Activated T-helper 17 cell treated with anti-CD3 and anti-CD28 coated beads, Interleukin-2, amount 50 U/mL, for 72 hours (primary cell): ENCODE data around the gene ECE2. TPM values are rescaled to one million over a fixed set of nuclear protein-coding genes. Genes with fewer than 3 reads are reported as not detected.

ENCODE experiments used
- ATAC-seq: fragments of 150-1000 bp; cut with Tn5 transposase; replicated peaks from 2 replicates; pipeline ENCODE4 v1.10.0; 2021; ENCODE audit warnings: mild to moderate bottlenecking, moderate library complexity
- H3K27ac Mint-ChIP-seq: one replicate; pipeline ENCODE4 v1.8.0; 2022; ENCODE audit warnings: mixed read lengths
- H3K27me3 Mint-ChIP-seq: one replicate; pipeline ENCODE4 v1.8.0; 2022; ENCODE audit warnings: mixed read lengths
- H3K36me3 Mint-ChIP-seq: one replicate; pipeline ENCODE4 v1.8.0; 2022; ENCODE audit warnings: low read depth, mild to moderate bottlenecking, mixed read lengths
- H3K4me1 Mint-ChIP-seq: one replicate; pipeline ENCODE4 v1.8.0; 2022; ENCODE audit warnings: mixed read lengths
- H3K4me3 Mint-ChIP-seq: one replicate; pipeline ENCODE4 v1.8.0; 2022; ENCODE audit warnings: mild to moderate bottlenecking, mixed read lengths
- H3K9me3 Mint-ChIP-seq: one replicate; pipeline ENCODE4 v1.8.0; 2022; ENCODE audit warnings: mixed read lengths
- total RNA-seq, 2 donors: library from RNA; stranded (reverse); gene quantifications; one replicate each; pipeline ENCODE4 v1.2.3, GENCODE V29; 2022

The ECE2 gene
- total RNA-seq, 2 donors from 2014 or later: not detected

DNA sequence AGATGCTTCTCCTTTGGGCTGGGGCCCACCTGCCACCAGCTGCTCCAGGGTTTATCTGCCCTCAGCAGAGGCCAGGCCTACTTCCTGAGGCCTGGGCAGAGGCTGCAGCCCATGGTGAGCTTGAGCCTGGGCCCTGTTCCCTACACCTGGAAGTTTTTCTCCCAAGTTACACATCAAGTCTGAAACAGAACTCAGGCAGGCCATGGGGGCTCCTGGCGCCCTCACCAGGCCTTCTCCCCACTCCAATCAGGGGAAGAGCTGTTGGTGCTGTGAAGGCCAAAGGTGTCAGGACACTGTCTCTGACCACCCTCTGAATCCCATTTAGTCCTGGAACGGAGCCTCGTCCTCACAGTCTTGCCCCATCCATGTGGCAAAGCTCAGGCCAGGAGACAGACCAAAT, 39.2 kb upstream of the ECE2 start:
- no peaks in the 10 kb centered on the region for H3K9me3 Mint-ChIP-seq

DNA sequence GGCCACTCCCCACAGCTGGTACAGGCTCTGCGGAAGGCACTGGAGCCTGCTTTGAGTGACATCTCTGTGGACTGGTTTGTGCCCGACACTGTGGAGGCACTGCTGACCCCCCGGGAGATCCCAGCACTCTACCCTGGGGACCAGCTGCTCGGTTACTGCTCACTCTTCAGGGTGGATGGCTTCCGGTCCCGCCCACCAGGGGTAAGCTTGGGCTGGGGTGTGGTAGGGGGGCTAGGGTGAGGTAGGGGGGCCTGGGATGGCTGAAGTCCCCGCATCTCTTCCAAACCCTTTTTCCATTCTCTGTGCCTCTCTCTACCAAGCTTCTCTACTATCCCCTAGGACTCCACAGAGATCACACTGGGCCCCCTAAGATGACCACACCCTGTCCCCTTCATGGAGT, 38.6 kb upstream of the ECE2 start:
- peaks cover 6% of the 10 kb centered on the region for H3K4me1 Mint-ChIP-seq
- peaks cover 9% of the 10 kb centered on the region for H3K27me3 Mint-ChIP-seq
- H3K36me3 Mint-ChIP-seq: peaks cover 3% of the 10 kb centered on the region
- ATAC-seq: no peak
- H3K9me3 Mint-ChIP-seq: no peaks in the 10 kb centered on the region
- no peak overlapping the region for H3K4me3 Mint-ChIP-seq
- H3K27ac Mint-ChIP-seq: peak overlapping the region; percentile 20

More for the DNA sequence above, 39.2 kb upstream of the ECE2 start:
- Mint-ChIP-seq H3K27me3 (peaks cover 14% of the 10 kb centered on the region), H3K27ac (no peak overlapping the region), H3K36me3 (no peaks in the 10 kb centered on the region), H3K4me1 (peaks cover 6% of the 10 kb centered on the region), H3K4me3 (no peak overlapping the region)
- no peak for ATAC-seq

DNA sequence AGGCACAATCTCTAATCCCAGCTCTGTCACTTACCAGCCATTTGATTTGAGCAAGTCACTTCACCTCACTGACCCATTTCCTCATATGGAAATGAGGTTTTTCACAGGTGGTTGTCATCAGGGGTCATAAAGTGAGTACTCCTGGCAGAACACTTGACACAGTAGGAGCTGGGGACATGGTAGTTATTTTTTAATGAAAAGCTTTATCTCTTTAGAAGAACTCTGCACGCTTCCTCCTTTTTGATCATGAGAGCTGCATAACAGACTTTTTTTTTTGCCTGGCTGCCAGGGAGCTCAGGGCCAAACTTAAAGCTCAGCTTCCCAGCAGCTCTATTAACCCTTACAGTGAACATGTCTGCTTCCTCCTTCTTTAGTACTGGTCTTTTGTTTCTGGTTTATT, 38.0 kb upstream of the ECE2 start:
- Mint-ChIP-seq H3K27me3 (peaks cover 3% of the 10 kb centered on the region), H3K4me1 (peaks cover 6% of the 10 kb centered on the region), H3K36me3 (peaks cover 9% of the 10 kb centered on the region), H3K4me3 (no peak overlapping the region), H3K9me3 (no peaks in the 10 kb centered on the region), H3K27ac (peak overlapping the region; percentile 20)
- ATAC-seq: no peak

DNA sequence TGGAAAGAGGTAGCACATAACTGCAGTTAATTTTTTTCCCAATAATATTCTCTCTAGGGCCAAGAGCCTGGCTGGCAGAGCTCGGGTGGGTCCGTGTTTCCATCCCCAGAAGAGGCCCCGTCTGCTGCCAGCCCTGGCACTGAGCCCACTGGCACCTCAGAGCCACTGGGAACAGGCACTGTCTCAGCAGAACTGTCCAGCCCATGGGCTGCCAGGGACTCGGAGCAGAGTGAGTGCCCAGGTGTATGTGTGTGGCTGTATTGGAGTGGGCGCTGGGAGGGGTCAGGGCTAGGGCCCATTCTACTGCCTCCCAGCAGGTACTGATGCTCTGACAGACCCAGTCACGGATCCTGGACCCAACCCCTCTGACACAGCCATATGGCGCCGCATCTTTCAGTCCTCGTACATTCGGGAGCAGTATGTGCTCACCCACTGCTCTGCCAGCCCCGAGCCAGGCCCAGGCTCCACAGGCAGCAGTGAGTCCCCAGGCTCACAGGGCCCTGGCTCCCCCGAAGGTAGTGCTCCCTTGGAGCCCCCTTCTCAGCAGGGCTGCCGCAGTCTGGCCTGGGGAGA, 37.5 kb upstream of the ECE2 start:
- Mint-ChIP-seq H3K36me3 (peaks cover 15% of the 10 kb centered on the region), H3K9me3 (no peaks in the 10 kb centered on the region), H3K4me3 (no peak overlapping the region), H3K27me3 (no peaks in the 10 kb centered on the region), H3K27ac (peak overlapping the region; percentile 23), H3K4me1 (peaks cover 6% of the 10 kb centered on the region)
- ATAC-seq: no peak

DNA sequence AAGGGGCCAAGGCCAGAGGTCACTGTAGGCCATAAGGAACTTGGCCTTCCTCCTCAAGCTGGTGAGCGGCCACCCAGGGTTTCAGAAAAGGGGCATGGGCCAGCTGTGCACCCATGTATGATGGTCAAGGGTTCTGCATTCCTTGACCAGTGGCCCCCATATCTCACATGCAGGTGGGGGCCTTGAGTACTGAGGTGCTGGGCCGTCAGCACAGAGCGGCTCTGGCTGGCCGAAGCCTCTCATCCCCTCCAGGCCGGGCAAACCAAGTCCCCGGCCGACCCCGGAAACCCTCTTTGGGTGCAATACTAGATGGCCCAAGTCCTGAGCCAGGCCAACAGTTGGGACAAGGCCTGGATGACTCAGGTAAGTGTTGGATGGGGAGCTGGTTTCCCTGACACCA, 36.6 kb upstream of the ECE2 start:
- ATAC-seq: no peak
- Mint-ChIP-seq H3K4me1 (peaks cover 6% of the 10 kb centered on the region), H3K27ac (peak overlapping the region; percentile 23), H3K27me3 (no peaks in the 10 kb centered on the region), H3K36me3 (peaks cover 23% of the 10 kb centered on the region), H3K9me3 (no peaks in the 10 kb centered on the region), H3K4me3 (no peak overlapping the region)

DNA sequence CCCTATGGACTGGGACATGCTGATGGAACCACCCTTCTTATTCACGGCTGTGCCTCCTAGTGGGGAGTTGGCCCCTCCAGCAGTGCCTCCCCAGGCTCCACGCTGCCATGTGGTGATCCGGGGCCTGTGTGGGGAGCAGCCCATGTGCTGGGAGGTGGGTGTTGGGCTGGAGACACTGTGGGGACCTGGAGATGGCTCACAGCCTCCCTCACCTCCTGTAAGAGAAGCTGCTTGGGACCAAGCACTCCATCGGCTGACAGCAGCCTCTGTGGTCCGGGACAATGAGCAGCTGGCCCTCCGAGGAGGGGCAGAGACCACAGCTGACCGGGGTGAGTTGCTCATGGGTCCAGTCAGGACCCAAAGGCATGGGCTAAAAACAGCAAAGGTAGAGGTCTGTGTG, 36.1 kb upstream of the ECE2 start:
- H3K27me3 Mint-ChIP-seq: no peaks in the 10 kb centered on the region
- H3K4me1 Mint-ChIP-seq: peaks cover 6% of the 10 kb centered on the region
- H3K9me3 Mint-ChIP-seq: no peaks in the 10 kb centered on the region
- no peak overlapping the region for H3K27ac Mint-ChIP-seq
- no peak overlapping the region for H3K4me3 Mint-ChIP-seq
- no peak for ATAC-seq
- peaks cover 28% of the 10 kb centered on the region for H3K36me3 Mint-ChIP-seq

DNA sequence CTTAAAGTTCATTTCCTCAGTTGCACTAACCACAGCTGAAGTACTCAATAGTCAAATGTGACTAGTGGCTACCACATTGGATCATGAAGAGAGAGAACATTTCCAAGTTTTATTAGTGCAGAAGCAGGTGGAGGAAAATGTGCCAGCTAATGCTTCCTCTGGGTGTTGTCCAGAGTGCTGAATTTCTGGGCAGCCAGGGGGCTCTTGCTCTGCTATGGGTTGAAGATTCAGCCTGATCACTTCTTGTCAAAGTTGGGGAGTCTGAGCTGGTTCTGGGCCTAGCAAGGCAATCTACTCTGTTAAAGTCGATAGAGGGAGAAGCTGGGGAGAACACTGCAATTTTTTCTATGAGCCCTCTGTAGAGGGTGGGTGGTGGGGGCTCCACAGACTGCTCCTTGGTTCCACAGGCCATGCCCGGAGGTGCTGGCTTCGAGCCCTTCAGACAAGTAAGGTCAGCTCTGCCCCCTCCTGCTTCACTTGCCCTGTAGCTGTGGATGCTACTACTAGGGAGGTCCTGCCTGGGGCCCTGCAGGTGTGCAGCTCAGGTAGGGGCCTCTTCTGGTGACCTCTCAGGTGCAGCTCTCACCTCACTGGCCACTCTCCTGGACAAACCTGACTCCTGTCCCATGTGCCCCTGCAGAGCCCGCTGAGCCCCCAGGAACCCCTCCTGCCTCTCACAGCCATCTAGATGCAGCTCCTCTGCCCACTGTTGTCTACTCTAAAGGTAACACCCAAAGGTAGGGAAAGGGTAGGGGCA, 35.3 kb upstream of the ECE2 start:
- no peak overlapping the region for H3K4me3 Mint-ChIP-seq
- peaks cover 6% of the 10 kb centered on the region for H3K4me1 Mint-ChIP-seq
- peaks cover 35% of the 10 kb centered on the region for H3K36me3 Mint-ChIP-seq
- no peaks in the 10 kb centered on the region for H3K27me3 Mint-ChIP-seq
- H3K27ac Mint-ChIP-seq: no peak overlapping the region
- no peak for ATAC-seq
- no peaks in the 10 kb centered on the region for H3K9me3 Mint-ChIP-seq

DNA sequence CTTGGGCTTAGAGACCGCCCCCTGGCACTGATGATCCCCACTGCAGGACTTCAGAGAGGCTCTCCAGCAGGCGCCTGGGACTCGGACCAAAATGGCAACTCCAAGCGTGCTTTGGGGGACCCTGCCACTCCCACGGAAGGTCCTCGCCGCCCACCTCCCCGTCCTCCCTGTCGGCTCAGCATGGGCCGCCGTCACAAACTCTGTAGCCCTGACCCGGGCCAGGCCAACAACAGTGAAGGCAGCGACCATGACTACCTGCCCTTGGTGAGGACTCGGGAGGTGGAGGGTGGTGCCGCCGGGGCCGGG, 34.7 kb upstream of the ECE2 start:
- no peaks in the 10 kb centered on the region for H3K9me3 Mint-ChIP-seq
- no peak for ATAC-seq
- no peaks in the 10 kb centered on the region for H3K27me3 Mint-ChIP-seq
- H3K36me3 Mint-ChIP-seq: peaks cover 40% of the 10 kb centered on the region
- no peak overlapping the region for H3K4me3 Mint-ChIP-seq
- peaks cover 6% of the 10 kb centered on the region for H3K4me1 Mint-ChIP-seq
- no peak overlapping the region for H3K27ac Mint-ChIP-seq

DNA sequence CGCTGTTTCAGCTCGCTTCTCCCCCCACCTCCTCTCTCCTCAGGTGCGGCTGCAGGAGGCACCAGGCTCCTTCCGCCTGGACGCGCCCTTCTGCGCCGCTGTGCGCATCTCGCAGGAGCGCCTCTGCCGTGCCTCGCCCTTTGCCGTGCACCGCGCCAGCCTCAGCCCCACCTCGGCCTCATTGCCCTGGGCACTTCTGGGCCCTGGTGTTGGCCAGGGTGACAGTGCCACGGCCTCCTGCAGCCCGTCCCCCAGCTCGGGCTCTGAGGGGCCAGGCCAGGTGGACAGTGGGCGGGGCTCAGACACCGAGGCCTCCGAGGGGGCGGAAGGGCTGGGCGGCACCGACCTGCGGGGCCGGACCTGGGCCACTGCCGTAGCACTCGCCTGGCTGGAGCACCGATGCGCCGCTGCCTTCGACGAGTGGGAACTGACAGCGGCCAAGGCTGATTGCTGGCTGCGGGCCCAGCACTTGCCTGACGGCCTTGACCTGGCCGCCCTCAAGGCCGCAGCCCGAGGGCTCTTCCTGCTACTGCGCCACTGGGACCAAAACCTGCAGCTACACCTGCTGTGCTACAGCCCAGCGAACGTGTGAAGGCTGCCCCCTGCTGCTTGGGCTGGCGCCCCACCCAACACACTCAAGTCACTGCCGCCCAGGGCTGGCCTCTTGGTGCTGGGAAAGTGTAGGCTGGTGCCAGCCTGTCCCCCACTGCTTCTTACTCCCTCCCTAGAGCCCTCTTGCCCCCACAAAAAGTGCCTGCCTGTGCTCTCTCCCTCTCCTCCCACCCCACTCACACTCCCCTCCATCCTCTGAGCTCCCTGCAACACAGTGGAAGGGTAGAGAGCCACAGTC, 34.1 kb upstream of the ECE2 start:
- no peak for ATAC-seq
- Mint-ChIP-seq H3K36me3 (peaks cover 43% of the 10 kb centered on the region), H3K27ac (no peak overlapping the region), H3K4me3 (no peak overlapping the region), H3K27me3 (no peaks in the 10 kb centered on the region), H3K4me1 (peaks cover 6% of the 10 kb centered on the region), H3K9me3 (no peaks in the 10 kb centered on the region)

DNA sequence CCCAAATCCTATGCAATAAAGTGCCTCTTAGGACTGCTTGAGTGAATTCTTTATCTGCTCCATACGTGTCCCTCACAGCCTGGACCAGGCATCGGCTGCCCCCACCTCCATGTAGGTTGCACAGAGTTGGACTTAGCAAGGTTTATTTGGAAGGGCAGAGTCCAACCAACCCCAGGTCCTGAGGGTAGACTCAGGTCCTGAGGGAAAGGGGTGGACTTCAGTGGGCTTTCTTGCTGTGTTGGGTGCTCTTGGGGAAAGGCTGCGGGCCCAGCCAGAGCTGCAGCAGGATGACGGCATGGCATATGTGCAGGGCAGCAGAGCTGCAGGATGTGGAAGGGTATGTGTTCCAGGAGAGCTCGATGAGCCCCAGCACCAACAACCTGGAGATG, 33.5 kb upstream of the ECE2 start:
- H3K27ac Mint-ChIP-seq: no peak overlapping the region
- peaks cover 6% of the 10 kb centered on the region for H3K4me1 Mint-ChIP-seq
- no peak for ATAC-seq
- H3K36me3 Mint-ChIP-seq: peaks cover 43% of the 10 kb centered on the region
- no peaks in the 10 kb centered on the region for H3K27me3 Mint-ChIP-seq
- no peaks in the 10 kb centered on the region for H3K9me3 Mint-ChIP-seq
- H3K4me3 Mint-ChIP-seq: no peak overlapping the region

DNA sequence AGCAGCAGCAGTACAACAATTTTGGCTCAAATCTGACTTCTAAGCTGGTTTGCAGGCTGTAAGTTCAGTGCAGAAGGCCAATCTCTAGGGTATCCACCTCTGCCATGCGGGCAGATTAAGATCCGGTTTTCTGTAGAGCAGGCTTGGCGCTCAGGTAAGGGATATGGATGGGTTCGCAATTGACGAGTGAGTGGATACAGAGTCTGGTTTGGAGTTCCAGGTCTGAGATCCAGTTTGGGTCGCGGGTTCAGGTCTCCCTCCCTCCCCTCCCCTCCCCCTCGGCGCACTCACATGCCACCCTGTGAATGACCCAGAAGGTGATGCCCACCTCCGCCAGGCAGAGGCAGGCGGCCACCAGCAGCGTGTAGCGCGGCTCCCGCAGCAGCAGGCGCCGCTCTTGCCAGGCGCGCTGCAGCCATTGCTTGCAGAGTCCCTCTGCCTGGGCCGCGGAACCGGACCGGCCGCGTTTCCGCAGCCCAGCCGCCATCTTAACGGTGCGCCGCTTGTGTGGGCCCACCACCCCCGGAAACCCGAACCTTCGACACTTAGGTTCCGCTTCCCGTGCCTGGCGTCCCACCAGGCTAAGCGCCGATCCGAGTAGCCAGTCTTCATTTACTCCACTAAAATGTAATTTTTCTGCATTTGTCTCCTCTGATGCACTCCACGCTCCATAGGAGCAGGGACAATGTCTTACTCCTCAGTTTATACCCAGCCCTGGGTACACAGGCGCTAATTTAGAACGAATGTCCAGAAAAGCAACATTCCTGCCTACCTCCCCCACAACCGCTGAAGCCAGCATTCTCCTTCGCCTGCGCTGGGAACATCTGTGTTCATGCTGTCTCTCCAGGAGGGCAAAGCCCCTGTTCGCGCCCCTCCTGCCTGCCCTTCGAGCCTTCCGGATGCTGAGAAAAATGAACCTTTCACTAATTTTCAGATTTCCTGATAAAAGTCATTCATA, 27.1 kb upstream of the ECE2 start, which contains the start of gene ALG3:
Gene ALG3 (minus strand): TSS at position 509 of the 958 bp plus-strand sequence. CDS start 22 bp downstream, at position 487.
- Mint-ChIP-seq H3K4me3 (peak within 1 kb of the TSS; percentile 100), H3K27me3 (no peaks in the 10 kb centered on the region), H3K36me3 (peaks cover 29% of the 10 kb centered on the region), H3K4me1 (peaks cover 4% of the 10 kb centered on the region), H3K27ac (peak within 1 kb of the TSS; percentile 99), H3K9me3 (no peaks in the 10 kb centered on the region)
- ATAC-seq: peak; percentile 48

DNA sequence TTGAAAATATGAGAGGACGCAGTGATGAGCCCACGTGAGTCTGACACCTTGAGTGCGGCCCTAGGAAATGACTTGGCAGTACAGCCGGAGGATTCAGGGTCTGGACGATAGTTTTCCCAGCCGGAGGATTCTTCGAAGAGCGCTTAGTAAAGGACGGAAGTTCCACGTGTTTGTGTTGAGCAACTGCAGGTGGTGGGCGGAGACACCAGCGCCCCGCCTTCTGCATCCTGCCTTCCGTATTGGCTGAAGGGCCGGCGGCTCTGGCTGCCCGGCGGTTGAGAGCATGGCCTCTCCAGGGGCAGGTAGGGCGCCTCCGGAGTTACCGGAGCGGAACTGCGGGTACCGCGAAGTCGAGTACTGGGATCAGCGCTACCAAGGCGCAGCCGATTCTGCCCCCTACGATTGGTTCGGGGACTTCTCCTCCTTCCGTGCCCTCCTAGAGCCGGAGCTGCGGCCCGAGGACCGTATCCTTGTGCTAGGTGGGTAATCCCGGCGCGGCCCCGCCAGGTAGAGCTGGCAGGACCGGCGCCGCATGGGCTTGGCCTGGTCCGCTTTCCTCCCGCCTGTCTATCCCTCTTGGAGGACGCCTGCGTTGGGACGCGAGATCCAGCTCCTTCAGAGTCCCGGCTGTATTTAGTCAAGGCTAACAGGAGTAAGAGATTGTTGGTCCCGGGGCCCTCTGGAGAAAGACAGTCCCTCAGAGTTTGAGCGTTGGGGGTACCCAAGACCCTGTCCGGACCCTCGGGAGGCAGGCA, 26.2 kb upstream of the ECE2 start, which contains the start of gene EEF1AKMT4:
Gene EEF1AKMT4 (plus strand): TSS at position 261 of the 755 bp plus-strand sequence. CDS start 23 bp downstream, at position 284.
- H3K4me1 Mint-ChIP-seq: peaks cover 4% of the 10 kb centered on the region
- peak within 1 kb of the TSS; percentile 99 for H3K27ac Mint-ChIP-seq
- peak; percentile 92 for ATAC-seq
- H3K4me3 Mint-ChIP-seq: peak within 1 kb of the TSS; percentile 100
- peaks cover 21% of the 10 kb centered on the region for H3K36me3 Mint-ChIP-seq
- H3K9me3 Mint-ChIP-seq: no peaks in the 10 kb centered on the region
- no peaks in the 10 kb centered on the region for H3K27me3 Mint-ChIP-seq

DNA sequence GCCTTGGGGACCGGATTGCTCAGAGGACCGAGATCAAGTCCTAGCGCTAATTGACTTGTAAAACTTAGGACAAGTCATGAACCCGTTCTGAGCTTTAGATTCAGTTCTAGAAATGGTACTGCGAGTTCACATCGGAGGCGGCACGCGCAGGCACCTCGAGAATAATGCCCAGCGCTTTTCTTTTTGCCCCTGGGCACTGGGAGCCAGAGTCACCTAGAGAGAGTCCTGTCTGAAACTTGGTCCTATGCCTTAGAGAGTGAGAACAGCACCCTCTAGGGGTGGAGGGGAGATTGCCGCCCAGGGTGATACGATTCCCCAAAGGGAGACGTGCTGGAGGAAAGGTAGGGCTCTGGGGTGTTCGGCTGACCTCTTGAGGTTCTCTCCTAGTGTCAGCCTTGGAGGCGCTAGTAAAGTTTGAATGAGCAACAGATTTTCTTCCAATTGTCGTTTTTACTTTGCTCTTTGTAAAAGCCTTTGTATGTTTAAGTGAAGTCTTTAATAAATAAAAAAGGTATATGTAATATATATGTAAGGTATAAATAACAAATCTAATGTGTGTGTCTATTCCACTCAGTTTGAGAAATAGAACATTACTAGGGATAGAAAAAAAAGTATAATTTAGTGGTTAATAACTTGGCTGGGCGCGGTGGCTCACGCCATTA, 25.5 kb upstream of the ECE2 start:
- H3K4me3 Mint-ChIP-seq: peak overlapping the region; percentile 100
- peak; percentile 81 for ATAC-seq
- H3K9me3 Mint-ChIP-seq: no peaks in the 10 kb centered on the region
- peaks cover 4% of the 10 kb centered on the region for H3K4me1 Mint-ChIP-seq
- H3K36me3 Mint-ChIP-seq: peaks cover 14% of the 10 kb centered on the region
- peak overlapping the region; percentile 99 for H3K27ac Mint-ChIP-seq
- H3K27me3 Mint-ChIP-seq: no peaks in the 10 kb centered on the region
